ENCODE measurements around the gene LRRC59.

Gene LRRC59

DNA sequence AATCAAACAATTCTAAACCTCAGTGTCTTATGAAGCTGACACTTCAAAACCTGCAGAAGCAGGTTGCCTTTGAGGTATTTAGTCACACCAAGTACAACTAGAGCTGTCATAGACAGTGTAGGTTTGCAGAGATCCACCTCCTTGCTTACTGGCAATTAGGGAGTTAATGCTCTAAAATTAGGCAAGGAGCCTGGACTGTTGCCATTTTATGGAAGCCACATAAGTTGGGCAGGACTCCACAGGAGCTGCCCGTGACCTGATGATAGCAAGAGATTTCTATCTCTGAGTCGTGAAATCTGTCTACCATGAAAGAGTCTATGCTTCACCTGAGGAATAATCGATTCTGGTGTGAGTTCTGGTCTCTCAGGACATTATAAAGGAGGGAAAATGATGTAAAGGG, 15.4 kb downstream of the LRRC59 start:
- no peak for DNase-seq

DNA sequence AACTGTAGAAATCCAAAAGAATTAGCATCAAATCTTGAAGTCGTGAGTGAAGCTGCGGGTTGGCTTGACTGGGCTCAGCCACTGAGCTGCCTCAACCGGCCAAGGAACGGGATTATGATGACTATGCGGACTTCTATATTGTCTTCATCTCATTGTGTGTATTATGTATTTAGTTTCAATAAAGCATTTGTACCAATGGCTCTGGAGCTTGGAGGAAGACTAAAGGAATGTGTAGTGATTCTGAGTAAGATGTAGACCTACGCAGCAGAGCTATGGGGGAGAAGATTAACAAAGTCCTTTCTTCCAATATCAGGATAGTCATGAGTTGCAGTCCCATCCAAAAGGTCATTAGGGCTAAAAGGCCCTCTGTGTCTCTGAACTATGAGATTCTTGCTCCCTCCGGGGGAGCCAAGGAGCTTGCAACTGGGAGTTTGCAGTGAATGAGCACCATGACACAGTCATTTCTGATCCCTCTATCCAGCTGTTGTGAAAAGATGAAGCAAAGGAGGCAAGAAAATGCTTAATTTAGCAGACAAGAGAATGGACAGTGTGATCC, 16.0 kb downstream of the LRRC59 start:
- DNase-seq: no peak

DNA sequence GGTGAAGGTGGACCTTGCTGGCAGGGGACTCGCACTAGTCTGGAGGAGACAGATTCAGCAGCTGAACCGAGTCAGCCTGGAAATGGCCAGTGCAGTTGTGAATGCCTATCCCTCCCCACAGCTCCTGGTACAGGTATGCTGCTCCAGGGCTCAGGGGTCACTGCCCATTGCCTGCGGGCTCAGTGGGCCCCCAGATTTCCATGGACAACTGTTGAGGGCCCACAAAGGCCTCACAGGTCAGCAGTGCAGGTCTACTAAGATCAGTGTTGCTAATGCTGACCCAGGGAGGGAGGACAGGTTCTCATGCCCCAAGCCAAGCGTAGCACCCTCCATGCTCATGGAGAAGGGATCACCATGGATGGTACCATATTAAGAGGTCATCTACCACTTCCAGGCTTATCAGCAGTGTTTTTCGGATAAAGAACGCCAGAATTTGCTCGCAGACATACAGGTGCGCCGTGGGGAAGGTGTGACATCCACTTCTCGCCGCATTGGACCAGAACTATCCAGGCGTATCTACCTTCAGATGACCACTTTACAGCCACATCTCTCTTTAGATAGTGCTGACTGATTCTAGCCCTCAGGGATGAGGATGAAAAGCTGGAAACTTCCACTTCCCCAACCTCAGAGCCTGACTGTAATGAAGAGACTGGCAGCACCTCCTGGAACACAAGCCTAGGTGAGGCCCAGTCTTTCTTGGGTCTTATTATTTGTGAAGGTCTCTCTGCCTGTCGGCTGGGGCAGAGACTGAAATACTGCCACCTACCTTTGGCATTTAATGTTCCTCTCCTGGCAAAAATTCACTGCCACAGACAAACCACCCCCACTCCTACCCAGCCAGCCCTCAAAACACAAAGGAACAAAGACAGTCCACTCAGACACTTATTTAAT, 16.7 kb downstream of the LRRC59 start:
- DNase-seq: no peak

DNA sequence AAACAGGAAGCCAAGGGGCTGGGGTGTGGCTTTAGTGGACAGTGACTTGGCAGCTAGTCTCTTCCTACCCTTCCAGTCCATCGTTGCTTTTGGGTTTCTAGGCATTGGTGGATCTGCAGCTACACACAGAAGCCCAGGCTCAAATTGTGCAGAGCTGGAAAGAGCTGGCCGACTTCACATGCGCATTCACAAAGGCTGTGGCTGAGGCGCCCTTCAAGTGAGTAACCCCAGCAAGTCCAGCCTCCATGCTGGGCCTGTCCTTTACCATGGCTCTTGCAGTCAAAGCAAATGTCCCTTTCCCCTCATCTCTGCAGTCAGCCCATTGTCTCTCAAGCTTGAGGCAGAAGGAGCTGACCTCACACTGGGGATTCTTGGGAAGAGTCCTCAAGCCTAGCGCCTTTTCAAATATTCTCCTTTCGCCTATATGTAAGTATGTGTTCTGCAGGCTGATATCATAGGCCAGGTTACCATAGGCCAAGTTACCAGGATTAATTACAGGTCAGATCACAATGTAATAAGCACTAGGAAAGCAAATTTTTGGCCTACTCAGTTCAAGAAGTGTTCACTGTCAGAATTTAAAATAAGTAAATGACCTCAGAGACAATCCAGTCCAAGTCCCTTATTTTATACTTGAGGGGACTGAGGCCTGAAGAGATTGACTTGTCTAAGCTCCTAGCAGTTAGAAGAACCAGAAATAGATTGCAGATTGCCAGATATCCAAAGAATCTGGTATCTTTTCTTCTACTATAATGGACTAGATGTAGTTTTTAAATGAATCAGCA, 17.8 kb downstream of the LRRC59 start:
- no peak for DNase-seq

DNA sequence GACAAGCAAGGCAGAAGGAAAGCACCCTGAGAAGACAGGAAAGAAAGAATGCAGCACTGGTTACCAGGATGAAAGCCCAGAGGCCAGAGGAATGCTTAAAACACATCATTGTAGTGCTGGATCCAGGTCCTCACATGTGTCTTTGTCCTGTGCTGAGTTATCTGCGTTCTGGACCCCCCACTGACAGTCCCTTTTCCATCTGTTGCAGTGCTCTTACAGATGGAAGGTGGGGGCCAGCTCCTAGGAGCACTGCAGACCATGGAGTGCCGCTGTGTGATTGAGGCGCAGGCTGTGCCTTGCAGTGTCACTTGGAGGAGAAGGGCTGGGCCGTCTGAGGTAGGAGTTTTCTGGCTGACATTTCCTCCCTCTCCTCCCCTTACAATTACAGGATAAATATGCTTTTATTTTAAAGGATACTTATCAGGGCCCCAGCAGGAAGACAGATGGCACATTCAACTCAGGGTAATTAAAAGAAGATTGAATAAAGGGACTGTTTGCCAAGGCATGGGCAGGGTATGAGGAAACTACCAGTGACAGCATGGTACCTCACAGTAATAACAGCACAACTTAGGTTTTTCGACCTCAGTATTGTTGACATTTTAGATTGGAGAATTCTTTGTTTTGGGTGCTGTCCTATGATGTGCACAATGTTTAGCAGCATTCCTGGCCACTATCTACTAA, 21.3 kb downstream of the LRRC59 start:
- no peak for DNase-seq

DNA sequence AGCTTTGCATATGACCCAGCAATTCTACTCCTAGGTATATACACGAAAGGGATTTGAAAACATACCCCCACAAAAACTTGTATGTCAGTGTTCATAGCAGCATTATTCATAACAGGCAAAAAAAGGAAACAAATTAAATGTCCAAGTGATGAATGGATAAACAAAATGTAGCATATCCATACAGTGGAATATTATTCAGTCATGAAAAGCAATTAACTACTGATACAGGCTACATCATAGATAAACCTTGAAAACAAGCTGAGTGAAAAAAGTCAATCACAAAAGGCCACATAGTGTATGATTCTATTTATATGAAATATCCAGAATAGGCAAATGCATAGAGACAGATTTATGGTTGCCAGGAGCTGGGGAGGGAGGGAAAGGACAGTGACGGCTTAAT, 23.6 kb downstream of the LRRC59 start:
- DNase-seq: no peak

DNA sequence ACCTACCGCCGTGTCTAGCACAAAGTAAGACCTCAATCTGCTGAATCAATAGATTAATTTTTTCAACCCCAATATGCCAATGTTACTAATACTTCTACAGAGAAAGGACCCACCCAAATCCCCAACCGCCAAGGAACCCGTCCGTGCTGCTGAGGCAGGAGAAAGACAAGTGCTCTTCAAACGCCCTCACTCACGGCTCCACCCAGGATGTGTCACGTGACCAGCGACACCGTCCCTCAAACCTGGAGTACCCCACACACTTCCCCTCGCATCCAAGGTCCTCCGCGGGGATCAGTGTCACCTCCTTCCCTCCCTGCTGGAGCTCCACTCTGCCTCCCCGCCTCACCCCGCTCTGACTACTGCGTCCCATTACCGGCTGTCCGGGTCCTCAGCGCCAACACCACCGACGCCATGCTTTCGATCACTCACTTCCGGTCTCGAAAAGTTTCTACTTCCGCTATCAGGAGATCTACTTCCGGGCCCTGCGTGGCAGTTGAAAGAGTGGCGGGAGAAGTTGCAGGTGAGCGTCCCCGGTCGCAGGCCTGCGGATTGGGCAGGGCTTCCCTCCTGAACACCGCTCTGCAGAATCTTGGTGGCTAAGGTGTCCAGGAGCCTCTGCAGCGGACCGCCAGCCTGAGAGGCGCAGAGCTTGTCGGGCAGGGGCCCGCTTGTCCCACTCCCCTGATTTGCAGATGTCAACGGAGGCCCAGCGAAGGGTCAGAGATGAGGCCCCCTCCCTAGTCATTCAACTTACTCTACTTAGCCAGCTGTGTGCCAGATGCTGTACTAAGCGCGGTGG, 24.4 kb downstream of the LRRC59 start, which contains the start of the genes EME1 and MRPL27:
Gene EME1 (plus strand): TSS at position 472 of the 799 bp plus-strand sequence. CDS start 1,980 bp downstream, outside the sequence.
Gene MRPL27 (minus strand): TSS at position 427 of the 799 bp plus-strand sequence. CDS start 14 bp downstream, at position 413.
- DNase-seq: peak; percentile 81

DNA sequence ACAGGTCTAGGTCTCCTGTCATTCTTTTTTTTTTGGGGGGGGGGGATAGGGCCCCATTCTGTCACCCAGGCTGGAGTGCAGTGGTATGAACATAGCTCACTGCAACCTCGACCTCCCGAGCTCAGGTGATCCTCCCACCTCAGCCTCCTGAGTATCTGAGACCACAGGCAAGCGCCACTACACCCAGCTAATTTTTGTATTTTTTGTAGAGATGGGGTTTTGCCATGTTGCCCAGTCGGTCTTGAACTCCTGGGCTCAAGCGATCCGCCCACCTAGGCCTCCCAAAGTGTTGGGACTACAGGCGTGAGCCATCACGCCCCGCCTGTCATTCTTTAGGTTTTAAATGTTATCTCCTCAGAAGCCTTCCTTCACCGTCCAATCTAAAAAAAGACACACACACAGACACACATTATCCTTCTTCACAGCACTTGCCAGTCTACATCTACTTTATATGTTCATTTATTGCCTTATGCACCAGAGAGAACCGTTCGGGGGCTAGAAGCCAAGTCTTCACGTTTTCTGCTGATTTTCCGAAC, 25.0 kb downstream of the LRRC59 start:
- no peak for DNase-seq

DNA sequence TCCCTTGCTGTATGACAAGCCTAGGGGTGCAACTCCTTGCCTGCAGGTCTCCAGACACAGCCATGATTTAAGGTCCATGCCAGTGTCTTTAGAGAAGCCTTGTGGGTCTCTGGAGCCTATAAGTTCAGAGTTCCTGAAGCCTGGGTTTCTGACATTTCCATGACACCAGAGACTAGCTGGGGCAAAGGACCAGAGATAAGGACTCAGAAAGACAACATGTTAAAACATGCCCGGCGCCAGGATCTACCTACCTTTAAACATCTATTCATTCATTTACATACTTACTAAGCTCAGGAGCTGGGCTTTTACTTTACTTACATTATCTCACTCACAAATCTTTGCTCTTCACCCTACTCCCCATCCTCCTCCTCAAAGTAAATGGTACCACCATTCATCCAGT, 25.8 kb downstream of the LRRC59 start:
- DNase-seq: no peak

DNA sequence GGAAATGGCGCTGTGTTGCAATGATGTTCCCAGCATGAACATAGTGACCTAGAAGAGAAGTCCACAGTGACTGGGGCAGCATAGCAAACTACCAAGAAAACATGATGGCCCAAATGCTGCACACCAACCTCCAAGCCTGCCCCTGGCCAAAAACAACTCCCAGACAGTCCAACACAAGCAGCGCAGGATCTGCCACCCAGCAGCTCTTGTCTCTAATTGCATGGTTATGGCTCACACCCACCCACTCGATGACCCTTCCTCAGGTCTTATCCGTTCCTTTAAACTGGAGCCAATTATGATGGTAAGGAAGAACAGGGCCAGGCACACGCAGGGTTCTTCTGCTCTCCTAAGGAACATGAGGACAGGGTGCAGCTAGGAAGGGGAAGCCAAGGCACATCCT, 27.3 kb downstream of the LRRC59 start:
- DNase-seq: no peak

DNA sequence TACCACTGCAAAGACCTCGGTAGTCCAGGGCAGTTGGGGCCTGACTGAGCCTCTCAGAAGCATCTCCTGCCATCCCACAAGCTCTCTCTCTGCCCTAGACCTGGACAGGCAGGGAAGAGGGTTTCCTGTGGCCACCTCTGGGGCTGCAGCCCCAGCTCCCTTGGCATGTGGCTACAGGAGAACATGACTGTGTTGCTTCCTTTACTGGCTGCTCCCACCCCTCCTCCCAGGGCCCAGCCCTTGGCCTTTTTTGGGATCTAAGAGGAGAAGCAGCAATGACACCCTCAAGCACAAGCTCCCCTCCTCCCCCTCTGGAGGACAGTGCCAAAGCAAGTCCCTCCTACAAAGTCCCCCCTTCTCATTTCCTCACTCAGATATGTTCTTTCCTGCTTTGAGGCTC, 29.9 kb downstream of the LRRC59 start:
- no peak for DNase-seq

DNA sequence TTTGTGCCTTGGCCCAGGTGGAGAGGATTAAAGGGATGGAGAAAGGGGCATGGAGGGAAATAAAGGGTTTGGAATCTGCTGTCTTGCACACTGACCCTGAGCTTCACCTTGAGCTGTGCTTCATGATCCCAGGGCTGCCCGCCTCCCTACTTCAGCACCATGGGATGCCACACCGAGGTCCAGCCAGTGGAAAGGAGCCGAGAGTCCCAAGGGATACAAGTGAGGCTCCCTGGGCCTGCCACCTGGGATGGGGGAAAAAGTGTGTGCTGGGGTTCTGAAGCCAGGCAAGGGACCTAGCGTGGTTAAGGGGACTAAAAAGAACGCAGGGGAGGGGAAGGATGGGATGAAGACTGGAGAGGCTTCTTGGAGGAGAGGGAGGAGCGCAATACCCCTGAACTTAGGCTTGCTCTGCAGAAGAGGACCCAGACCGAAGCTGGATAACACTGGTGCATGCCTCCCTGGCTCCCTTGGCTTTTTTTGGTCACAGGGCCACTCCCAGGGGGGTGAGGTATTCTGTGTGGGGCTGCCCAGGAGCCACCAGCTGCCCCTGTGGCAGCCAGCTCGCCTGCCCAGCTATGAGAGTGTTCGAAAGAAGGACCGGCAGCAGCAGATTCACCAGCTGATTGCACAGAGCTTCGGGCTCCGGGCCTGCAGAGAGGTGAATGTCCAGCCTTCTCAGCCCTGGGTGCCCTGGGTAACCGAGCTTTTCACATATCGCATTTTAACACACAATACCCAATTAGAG, 31.5 kb downstream of the LRRC59 start:
- DNase-seq: no peak

DNA sequence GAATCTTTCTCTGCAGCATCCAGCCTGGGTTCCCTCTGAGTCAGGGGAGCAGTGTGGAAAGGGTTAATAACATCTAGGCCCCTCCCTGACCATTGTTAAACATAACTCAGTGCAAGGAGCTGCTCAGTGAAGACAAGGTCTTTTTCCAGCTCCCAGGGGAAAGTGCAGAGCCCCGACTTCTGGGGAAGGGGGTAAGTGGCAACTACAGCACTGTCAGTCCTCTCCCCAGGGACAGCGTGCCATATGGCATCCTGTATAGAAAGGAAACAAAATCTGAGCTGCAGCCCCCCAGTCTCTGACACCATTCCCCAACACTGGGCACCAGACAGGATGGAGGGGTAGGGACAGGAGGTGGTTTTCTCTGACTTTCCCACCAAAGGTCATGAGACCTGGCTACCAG, 32.2 kb downstream of the LRRC59 start:
- no peak for DNase-seq

DNA sequence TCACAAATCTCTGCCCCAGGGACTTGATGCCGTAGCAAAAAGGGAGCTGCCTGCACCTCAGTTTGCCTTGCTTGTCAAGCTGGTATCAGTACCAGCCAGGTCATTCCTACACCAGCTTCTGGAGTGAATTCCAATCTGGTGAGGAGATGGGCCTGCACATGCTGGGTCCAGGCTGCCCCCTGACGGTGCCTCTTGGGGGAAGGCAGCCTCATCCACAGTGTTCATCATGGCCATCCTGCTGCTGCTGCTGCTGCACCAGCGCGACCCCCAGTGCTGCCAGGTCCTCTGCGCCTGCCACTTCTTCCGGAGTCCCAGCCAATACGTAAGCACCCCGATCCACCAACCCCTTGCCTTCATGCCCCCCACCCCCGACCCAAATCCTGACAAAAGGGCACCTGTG, 32.6 kb downstream of the LRRC59 start:
- no peak for DNase-seq

DNA sequence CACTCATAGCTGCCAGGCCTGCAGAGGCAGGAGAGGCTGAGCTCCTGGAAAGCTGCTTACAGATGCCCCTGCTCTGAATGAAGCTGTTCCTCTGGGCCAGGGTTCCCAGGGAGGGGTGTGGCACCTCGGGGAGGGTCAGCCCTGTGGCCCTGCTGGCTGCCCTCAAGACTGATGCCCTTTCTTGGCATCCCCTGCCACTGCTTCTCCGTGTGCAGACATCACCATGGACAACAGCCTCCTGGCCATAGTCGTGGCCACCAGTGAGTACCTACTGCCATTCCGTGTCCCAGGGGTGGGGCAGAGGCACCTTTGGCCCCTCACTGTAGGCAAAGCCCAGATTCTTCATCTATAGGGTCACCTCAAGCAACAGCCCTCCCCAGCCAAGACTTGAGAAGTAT, 33.3 kb downstream of the LRRC59 start:
- no peak for DNase-seq

DNA sequence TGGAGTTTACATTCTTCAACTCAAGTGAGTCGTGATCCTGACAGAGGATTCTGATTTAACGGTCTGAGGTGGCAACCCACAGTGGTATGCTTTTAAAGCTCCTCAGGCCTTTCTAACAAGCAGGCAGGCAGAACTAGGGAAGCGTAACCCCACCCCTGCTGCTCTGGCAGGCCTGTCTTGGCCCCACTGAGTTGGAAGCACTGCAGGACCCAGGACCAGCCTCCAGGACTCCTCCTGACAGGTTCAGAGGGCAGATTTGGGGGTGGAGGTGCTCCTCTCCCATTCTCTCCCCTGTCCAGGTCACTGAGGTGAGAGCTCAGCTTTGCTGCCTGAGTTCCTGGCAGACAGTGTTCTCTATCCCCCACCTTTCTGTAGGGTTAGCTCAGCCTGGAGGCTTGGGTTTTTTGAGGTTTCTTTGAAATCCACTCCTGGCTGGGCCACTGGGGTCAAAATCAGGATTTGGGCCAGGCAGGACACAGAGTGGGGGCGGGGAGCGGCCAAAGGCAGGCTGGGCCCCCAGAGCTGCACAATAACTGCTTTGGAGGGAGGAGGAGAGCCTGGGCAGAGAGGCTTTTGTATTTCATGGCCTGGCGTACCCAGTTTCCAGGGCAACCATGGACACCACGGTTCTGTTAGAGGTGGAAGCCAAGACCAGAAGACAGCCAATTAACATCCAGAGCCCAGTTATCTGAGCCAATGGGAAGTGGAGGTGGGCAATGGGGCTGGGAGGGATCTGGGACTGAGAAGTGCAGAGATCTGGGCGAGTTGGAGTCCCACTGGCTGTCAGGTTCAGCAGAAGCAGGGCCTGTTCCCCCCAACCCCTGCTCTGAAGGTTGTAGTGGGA, 33.9 kb downstream of the LRRC59 start:
- DNase-seq: no peak

DNA sequence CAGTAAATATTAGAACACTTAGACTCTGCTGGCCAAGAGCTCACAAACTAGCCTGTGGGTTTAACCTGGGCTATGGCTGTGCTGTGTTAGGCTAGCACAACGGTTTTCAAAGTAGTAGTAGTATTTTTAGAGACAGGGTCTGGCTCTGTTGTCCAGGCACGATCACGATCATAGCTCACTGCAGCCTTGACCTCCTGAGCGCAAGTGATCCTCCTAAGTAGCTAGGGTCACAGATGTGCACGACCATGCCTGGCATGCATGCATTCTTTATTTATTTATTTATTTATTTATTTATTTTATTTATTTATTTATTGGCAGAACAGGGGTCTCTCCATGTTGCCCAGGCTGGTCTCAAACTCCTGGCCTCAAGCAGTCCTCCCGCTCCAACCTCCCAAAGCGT, 34.7 kb downstream of the LRRC59 start:
- DNase-seq: no peak

DNA sequence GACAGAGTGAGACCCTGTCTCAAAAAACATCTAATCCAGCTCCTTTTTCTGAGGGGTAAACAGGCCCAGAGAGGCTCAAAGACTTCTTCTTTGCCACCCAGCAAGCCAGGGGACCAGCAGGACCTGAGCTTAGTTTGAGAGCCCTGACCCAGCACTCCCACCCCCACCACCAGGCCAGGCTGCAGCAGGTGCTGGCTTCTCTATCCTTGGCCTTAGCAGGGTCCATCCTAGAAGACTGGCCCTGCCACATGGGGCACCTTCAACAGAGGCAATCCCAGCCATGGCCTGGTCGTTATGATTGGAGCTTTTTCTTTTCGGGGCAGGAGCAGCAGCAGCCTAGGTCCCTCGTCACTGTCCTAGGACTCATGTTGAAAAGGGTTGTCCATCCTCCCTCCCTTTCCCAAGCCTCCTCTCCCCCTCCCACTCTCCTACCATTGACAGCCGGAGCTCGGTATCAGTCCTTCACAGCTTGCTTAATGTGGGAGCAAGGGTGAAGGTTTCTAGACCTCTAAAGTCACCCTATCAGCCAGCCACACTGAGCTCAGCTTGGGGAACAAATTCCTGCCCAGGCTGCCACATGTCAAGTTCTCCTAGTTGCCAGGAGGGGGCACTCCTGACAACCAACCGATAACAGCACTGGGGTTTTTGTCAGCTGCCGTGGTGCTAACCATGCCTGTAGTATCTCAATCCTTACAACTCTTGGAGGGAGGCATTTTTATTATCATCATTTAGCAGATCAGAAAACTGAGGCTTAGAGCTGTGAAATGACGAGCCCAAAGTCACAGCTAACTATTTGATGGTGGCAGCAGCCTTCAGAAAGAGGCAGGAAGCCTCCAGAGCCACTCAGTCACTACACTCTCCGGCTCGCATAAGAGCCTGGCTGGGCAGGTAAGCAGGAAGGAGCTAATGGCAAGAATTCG, 35.5 kb downstream of the LRRC59 start:
- DNase-seq: peak; percentile 41
